MCF 10A (cell line): ENCODE data around the gene POLR1A. TPM values are rescaled to one million over a fixed set of nuclear protein-coding genes. Genes with fewer than 3 reads are reported as not detected.

ENCODE experiments used
- BruUV-seq: library from RNA; stranded (reverse); fragments of 400-500 nt; replicated peaks from 2 replicates; lab custom pipeline; 2021; lab: Mats Ljungman, UMichigan
- CTCF ChIA-PET: fragments of 300-600 bp; sonication (Branson Sonifier 250); formaldehyde crosslinking; extraction: SDS; loops from one replicate; lab custom pipeline; 2021; ENCODE audit warnings: antibody characterized with exemption, inconsistent platforms; lab: Yijun Ruan, JAX
- POLR2A ChIA-PET: fragments of 300-600, 350-650 bp; sonication (Branson Sonifier 250); formaldehyde crosslinking; extraction: SDS; loops from one replicate; lab custom pipeline; 2020; ENCODE audit warnings: antibody characterized with exemption, inconsistent platforms; lab: Yijun Ruan, JAX
- DNase-seq: peaks from one replicate; pipeline ENCODE4 v3.0.0-alpha.2; 2018; ENCODE audit not compliant: unreplicated experiment
- H3K27ac Mint-ChIP-seq: one replicate; pipeline ENCODE4 v1.8.0; 2022; ENCODE audit warnings: mild to moderate bottlenecking, low read depth, mixed read lengths; ENCODE audit not compliant: unreplicated experiment
- H3K27me3 Mint-ChIP-seq: one replicate; pipeline ENCODE4 v1.8.0; 2022; ENCODE audit warnings: mixed read lengths; ENCODE audit not compliant: insufficient read depth, unreplicated experiment
- H3K36me3 Mint-ChIP-seq: one replicate; pipeline ENCODE4 v1.8.0; 2022; ENCODE audit warnings: mild to moderate bottlenecking, moderate library complexity, mixed read lengths; ENCODE audit not compliant: insufficient read depth, unreplicated experiment
- H3K4me1 Mint-ChIP-seq: one replicate; pipeline ENCODE4 v1.8.0; 2022; ENCODE audit warnings: mixed read lengths; ENCODE audit not compliant: insufficient read depth, unreplicated experiment
- H3K4me3 Mint-ChIP-seq: one replicate; pipeline ENCODE4 v1.8.0; 2022; ENCODE audit warnings: mild to moderate bottlenecking, moderate library complexity, mixed read lengths; ENCODE audit not compliant: unreplicated experiment
- H3K9me3 Mint-ChIP-seq: one replicate; pipeline ENCODE4 v1.8.0; 2022; ENCODE audit warnings: mixed read lengths; ENCODE audit not compliant: unreplicated experiment
- intact Hi-C: fragments of 100-400 bp; cut with micrococcal nuclease; formaldehyde crosslinking; loops from 2 replicates; pipeline ENCODE4 v1.14.1; 2022
- total RNA-seq: library from RNA; stranded (reverse); gene quantifications from 2 replicates; pipeline ENCODE4 v1.2.3, GENCODE V29; 2022
- TF ChIP-seq, protein P1 (sequence below): fragments of 200-600 bp; IDR thresholded peaks from one replicate; pipeline ENCODE4 v1.8.0; 2022; ENCODE audit warnings: antibody characterized with exemption, mild to moderate bottlenecking; ENCODE audit not compliant: unreplicated experiment

POLR1A gene
- total RNA-seq, 1 experiment from 2014 or later: 52.7 TPM

DNA sequence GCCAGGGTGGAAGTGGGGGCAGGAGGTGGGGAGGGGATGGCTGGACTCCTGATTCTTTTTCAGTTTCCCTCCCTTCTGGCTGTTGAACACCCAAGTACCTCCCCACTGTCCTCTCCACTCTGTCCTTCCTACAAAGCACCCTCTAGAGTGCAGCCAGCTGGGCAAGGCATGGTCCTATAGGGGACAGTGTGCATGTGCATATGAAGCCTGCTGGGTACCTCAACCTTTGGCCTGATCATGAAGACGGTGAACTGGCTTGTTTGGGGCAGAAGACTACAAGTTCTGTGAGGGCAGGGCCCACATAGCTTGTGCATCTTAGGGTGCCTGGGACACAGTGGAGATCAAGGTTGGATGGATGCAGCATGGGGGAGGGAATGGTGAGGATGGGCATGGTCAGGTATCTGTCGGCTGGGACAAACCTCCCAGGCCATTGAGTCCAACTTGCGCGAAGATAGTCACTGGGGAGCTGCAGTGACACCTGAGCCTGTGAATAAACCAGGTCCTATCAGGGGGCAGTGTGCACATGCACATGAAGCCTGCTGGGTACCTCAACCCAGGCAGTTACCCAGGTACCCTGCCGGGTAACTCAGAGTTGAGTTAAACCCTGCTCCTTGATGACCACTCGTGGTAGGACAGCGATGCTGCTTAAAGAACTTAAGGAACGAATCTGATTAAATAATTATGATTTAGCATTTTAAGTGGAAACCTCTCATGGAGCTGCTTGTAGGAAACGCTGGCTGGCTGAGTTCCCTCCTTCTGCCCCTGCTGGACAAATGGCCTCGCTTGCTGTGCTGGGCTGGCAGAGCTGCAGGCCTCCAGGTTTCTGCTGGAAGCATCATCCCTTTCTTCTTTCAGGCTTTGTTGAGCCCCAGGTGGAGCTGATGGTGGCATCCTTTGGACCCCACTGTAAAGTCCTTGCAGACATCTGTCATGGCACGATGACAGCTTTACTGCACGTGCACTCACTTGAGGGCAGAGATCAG is 84.0 kb downstream of the POLR1A start:
- no peak for DNase-seq
- H3K27ac Mint-ChIP-seq: no peak overlapping the region

DNA sequence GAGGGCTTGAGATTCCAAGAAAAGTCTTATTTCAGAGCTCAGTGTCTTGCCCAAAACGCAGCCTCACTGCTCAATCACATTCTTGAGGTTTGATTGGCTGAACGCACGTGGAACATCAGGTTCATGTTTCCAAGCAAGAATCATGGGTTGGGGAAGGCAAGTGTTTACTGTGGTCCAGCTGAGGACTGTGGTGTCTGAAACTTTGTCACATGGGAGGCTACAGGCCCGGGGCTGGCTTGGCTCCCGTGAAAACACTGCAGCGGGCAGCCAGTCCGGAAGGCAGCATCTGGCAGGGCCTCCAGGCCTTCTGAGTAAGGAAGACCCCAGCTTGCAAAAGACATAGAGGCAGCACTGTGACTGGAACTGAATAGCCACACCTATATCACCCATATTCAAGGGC is 84.7 kb downstream of the POLR1A start:
- TF ChIP-seq, protein P1, sequence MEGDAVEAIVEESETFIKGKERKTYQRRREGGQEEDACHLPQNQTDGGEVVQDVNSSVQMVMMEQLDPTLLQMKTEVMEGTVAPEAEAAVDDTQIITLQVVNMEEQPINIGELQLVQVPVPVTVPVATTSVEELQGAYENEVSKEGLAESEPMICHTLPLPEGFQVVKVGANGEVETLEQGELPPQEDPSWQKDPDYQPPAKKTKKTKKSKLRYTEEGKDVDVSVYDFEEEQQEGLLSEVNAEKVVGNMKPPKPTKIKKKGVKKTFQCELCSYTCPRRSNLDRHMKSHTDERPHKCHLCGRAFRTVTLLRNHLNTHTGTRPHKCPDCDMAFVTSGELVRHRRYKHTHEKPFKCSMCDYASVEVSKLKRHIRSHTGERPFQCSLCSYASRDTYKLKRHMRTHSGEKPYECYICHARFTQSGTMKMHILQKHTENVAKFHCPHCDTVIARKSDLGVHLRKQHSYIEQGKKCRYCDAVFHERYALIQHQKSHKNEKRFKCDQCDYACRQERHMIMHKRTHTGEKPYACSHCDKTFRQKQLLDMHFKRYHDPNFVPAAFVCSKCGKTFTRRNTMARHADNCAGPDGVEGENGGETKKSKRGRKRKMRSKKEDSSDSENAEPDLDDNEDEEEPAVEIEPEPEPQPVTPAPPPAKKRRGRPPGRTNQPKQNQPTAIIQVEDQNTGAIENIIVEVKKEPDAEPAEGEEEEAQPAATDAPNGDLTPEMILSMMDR: no peak
- Mint-ChIP-seq H3K36me3 (peaks cover 22% of the 10 kb centered on the region), H3K4me1 (peaks cover 15% of the 10 kb centered on the region), H3K27ac (no peak overlapping the region), H3K27me3 (no peaks in the 10 kb centered on the region), H3K4me3 (no peak overlapping the region), H3K9me3 (no peaks in the 10 kb centered on the region)
- no TSS peak for BruUV-seq
- intact Hi-C loops: loop anchor here (5.0 kb wide), 1 partner anchor 134 kb away; the partner anchor contains the start of gene ST3GAL5
- no peak for DNase-seq
- POLR2A ChIA-PET: no interaction called here
- CTCF ChIA-PET: no interaction called here

More for the DNA sequence above, 84.0 kb downstream of the POLR1A start:
- CTCF ChIA-PET: interaction anchor here (0.8 to 1.6 kb wide), 4 partner anchors 132 to 195 kb away, joined by 3 to 9 read pairs (median 6); no protein-coding TSS in a partner anchor
- POLR2A ChIA-PET: interaction anchor here (0.6 to 1.1 kb wide), 5 partner anchors 14 to 461 kb away, joined by 3 to 4 read pairs (median 3); partner anchors contain the start of gene GGCX
- no peaks in the 10 kb centered on the region for H3K27me3 Mint-ChIP-seq
- H3K36me3 Mint-ChIP-seq: peaks cover 21% of the 10 kb centered on the region
- no TSS peak for BruUV-seq
- H3K4me1 Mint-ChIP-seq: peaks cover 15% of the 10 kb centered on the region
- TF ChIP-seq, protein P1: no peak
- no peaks in the 10 kb centered on the region for H3K9me3 Mint-ChIP-seq
- intact Hi-C loops: loop anchor here (5.0 kb wide), 1 partner anchor 134 kb away; the partner anchor contains the start of gene ST3GAL5
- no peak overlapping the region for H3K4me3 Mint-ChIP-seq

DNA sequence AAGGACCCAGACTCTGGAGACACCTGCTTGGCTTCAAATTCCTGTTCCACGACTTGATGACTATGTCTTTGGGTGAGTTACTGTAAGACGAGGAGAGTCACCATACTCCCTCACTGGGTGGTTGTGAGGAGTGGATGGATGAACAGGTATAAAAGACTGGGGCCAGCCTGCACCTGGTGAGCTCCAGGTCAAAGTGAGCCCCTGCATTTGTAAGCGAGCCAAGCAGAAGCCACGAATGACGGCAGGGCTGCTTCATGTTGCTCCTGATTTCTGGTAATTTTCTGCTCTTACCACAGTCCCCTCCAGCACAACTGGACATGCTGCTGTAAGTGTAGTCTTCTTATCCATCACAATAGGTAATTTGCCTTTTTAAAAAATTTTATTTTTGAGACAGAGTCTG is 86.6 kb downstream of the POLR1A start:
- H3K36me3 Mint-ChIP-seq: peaks cover 8% of the 10 kb centered on the region
- intact Hi-C loops: no loop called here
- H3K4me1 Mint-ChIP-seq: peaks cover 15% of the 10 kb centered on the region
- ChIA-PET CTCF (no interaction called here), POLR2A (interaction anchor here (1.4 kb wide), 1 partner anchor 131 kb away, joined by 6 read pairs; the partner anchor contains the start of gene ST3GAL5)
- peaks cover 11% of the 10 kb centered on the region for H3K9me3 Mint-ChIP-seq
- no peak overlapping the region for H3K27ac Mint-ChIP-seq
- TF ChIP-seq, protein P1: no peak
- no peak overlapping the region for H3K4me3 Mint-ChIP-seq
- no peak for DNase-seq
- H3K27me3 Mint-ChIP-seq: no peaks in the 10 kb centered on the region
- no TSS peak for BruUV-seq
